Activated CD4-positive, alpha-beta T cell treated with anti-CD3 and anti-CD28 coated beads, Interleukin-10, Interleukin-2, amounts not matched to agents 100 ng/mL and 50 ng/mL, durations not matched to agents 16 hours and 8 hours (primary cell): ENCODE measurements around the gene CPSF3.
A peak's percentile ranks its signal among the peaks of the same experiment; 100 is the strongest.

Source experiments
- DNase-seq: peaks from one replicate; pipeline ENCODE4 v3.0.0-alpha.2; 2020

The CPSF3 gene

GRCh38 chr2:9422321-9423099, 944 bp upstream of the CPSF3 start:
- DNase-seq = peak; percentile 75

GRCh38 chr2:9423922-9424272, 443 bp downstream of the CPSF3 start:
- DNase-seq = peak; percentile 33

GRCh38 chr2:9424447-9425164, 1.2 kb downstream of the CPSF3 start:
- no peak for DNase-seq

GRCh38 chr2:9428965-9429577, 5.6 kb downstream of the CPSF3 start:
- no peak for DNase-seq

GRCh38 chr2:9430316-9431293, 7.2 kb downstream of the CPSF3 start:
- no peak for DNase-seq

GRCh38 chr2:9434489-9434888, 11.0 kb downstream of the CPSF3 start:
- no peak for DNase-seq

- DNase-seq = no peak
These were observed 16.1 kb downstream of the CPSF3 start for GRCh38 chr2:9439536-9439935.

GRCh38 chr2:9440058-9440727, 16.7 kb downstream of the CPSF3 start:
- no peak for DNase-seq

GRCh38 chr2:9441556-9441955, 18.1 kb downstream of the CPSF3 start:
- no peak for DNase-seq

- DNase-seq = no peak
These were observed 20.1 kb downstream of the CPSF3 start for GRCh38 chr2:9443526-9443925.

- DNase-seq = peak; percentile 36
These were observed 21.6 kb downstream of the CPSF3 start for GRCh38 chr2:9445089-9445488.

- DNase-seq = no peak
These were observed 27.8 kb downstream of the CPSF3 start for GRCh38 chr2:9451231-9451630.

- DNase-seq = no peak
These were observed 37.1 kb downstream of the CPSF3 start for GRCh38 chr2:9460441-9461017.

- no peak for DNase-seq
These were observed 37.6 kb downstream of the CPSF3 start for GRCh38 chr2:9461079-9461478.

- DNase-seq = no peak
These were observed 38.9 kb downstream of the CPSF3 start for GRCh38 chr2:9462313-9462712.

GRCh38 chr2:9462886-9463697, 39.6 kb downstream of the CPSF3 start:
- DNase-seq = no peak

GRCh38 chr2:9463698-9464034, 40.2 kb downstream of the CPSF3 start:
- peak; percentile 68 for DNase-seq

GRCh38 chr2:9465170-9465569, 41.7 kb downstream of the CPSF3 start:
- no peak for DNase-seq

GRCh38 chr2:9466147-9466683, 42.8 kb downstream of the CPSF3 start:
- no peak for DNase-seq

- DNase-seq = no peak
These were observed 44.2 kb downstream of the CPSF3 start for GRCh38 chr2:9467687-9468086.

- DNase-seq = no peak
These were observed 47.8 kb downstream of the CPSF3 start for GRCh38 chr2:9471206-9471605.
